M059J (cell line): ENCODE data around the gene C3orf85. TPM values are rescaled to one million over a fixed set of nuclear protein-coding genes. Genes with fewer than 3 reads are reported as not detected.
"Not testable (repeated sequence)": the region's sequence is repeated elsewhere in the genome, so short reads cannot be mapped to it uniquely, and the experiment has no call there.

Experiments used
- DNase-seq: peaks from one replicate; pipeline ENCODE4 v3.0.0-alpha.2; 2012; ENCODE audit warnings: low read depth
- total RNA-seq: library from RNA; depleted of rRNA; stranded (reverse); fragments of >200 nt; shearing (Covaris generic); gene quantifications from 2 replicates; pipeline ENCODE4 v1.2.3, GENCODE V29; 2014; rRNA removed

C3orf85 gene, protein sequence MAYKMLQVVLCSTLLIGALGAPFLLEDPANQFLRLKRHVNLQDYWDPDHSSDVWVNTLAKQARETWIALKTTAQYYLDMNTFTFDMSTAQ
- total RNA-seq = not detected in 2 replicates

DNA sequence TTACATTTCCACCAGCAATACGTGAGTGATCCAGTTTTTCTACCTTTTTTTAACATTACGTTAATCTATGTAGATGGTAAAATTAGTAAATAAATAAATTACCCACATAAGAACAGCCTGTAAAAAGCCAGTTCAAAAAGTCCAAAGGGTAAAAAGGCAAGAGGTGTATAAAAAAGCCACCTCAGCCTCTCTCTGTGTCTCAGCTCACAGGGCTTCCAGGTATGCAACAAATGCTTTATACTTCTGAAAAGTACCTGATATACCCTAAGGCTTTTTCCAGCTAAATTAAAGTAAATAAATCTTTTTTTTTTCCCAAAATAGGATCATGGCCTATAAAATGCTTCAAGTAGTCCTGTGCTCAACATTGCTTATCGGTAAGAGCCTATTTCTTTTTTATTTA, at the start of gene C3orf85:
C3orf85 (plus strand) TSS at position 197 of the 400 bp plus-strand sequence; CDS start at position 326, 129 bp downstream.
- no peak for DNase-seq

DNA sequence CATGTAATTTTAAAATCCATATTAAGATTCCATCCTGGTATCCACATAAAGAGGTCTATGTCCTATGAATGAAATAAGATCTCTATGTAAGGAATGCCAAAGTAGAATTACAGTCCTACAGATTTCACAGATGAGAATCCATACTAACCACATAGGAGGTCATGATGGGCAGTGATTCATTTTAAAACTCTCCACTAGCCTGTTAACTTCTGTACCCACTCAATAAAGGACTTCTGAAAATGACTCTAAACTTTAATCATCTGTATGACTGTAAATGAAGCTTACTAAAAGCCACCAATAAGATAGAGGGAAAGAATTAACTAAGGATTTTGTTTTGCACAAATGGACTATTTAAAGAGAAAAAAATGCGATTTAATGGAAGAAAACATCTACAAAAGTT, 47.3 kb upstream of the C3orf85 start:
- DNase-seq = no peak

DNA sequence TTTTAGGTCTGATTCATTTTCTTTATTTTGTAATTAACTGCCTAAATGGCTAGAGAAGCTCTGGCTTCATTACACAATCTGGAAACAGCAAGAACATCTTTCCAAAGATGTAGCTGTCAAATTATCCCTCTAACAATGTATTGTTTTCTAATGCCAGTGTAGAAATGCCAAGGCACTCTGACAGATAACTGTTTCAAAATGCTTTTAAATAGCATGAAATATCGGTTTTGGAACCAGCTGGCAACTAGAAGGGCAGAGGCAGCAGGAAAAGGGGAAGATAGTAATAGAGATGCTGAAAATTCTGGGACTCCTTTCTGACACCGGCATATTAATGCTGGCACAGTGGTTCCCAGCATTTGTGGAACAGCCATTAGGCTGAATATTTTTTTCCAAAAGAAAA, 44.7 kb upstream of the C3orf85 start:
- DNase-seq = no peak

DNA sequence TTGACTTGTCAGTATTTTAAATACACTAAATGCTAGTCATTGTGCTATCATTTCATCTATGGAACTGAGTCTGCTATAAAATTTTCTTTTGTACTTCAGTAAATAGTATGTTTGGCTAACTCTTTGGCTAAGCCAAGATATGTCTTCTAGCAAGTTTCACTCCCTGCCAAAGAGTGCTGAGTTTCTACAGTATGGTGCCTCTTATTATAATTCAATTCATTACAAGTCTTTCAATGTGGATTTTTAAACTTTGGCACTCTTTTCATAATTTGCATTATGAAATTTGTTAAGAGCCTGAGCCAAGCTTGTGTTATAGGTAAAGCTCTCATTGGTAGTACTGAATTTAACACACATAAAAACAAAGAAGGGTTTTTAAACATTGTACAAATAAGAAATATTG, 43.0 kb upstream of the C3orf85 start:
- DNase-seq = no peak

DNA sequence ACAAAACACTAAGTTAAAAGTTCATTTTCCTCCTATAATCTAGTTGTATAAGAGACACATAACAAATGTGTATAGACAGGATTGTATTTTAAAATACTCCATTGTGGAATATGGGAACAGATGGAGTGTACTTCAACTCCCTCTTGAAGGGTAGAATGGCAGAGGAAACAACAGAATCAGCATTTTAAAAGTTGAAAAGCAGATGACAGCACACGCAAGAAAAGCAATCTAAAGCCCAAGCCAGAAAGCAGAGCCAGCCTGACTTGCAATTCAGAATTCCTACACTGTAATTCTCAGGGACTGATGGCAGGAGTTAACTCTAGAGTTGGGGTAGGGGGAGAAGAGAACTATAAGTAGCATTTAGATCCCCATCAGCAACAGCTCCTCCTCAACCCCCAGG, 41.4 kb upstream of the C3orf85 start:
- DNase-seq = no peak

DNA sequence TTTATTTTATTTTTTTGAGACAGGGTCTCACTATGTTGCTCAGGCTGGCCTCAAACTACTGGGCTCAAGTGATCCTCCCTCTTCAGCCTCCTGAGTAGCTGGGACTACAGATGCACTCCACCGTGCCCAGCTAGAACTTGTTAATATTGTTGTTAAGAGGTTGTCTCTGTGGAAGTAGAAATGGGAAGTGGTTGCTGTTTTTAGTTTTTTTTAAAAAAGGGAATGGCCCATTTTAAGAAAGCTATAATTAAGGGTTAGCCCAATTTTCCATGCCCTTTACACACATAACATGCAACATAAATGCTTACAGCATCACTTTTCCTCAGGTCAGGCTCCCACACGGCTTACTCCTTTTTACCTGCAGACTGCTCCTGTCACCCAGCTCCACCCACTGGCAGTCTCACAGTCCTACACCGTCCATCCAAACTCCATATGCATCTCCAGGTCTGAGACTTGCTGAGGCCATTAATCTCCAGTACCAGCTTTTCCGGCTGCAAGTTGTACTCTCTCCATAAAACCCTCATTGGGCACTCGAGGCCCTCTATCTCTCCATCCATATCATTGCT, 38.4 kb upstream of the C3orf85 start:
- DNase-seq = peak; percentile 27

DNA sequence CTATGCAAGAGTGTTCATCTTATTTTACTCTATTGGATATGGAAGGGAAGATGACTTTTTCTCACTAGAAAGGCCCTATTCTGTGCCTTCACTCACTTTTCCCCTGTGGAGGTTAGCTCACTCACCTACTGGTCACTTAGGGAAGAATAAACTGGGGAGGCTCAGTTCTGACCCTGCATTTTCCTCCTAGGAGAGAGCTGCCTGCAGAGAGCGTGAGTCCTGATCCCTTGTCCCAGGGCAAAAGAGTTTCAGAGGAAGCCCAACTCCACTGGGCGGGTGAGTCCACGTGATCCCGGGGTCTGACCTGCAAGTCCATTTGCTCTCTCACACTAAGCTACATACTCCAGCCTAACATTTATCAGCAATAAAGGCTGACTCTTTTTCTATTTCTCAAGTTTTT, 26.9 kb upstream of the C3orf85 start:
- no peak for DNase-seq

DNA sequence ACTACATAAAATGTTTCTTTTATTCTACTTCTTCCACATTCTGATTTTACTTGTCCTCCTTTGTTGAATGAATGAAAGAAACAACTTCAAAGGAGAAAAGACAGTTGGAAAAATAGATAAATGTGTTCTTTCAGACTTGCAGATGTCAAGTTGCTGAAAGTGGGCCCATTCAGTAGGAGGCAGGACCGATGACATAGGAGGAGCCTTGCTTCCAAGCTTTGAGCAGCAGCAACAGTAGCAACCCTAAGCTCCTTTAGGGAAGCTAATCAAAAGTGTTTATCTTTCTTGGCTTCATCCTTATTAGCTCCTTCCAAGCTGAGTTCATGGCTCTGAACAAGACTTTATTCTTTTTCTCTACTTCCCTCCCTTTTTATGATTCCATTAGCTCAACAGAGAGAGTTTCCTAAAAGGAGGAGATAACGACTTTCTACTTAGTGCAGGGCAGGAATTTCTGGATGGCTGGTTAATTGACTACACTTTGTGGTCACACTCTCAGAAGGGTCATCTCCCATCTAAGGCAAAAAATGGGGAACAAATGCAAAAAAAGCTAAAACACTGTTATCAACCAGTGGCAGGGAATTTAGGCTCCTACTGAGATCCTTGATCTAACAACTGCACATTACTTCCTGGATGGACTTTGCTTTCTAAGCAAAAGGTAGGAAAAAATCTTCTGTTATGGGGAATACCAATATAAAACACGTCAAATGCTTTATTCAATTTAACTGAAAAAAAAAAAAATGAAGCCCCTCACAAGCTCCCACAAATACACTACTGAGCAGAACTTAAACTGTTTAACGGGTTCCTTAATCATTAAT, 23.4 kb upstream of the C3orf85 start:
- no peak for DNase-seq

DNA sequence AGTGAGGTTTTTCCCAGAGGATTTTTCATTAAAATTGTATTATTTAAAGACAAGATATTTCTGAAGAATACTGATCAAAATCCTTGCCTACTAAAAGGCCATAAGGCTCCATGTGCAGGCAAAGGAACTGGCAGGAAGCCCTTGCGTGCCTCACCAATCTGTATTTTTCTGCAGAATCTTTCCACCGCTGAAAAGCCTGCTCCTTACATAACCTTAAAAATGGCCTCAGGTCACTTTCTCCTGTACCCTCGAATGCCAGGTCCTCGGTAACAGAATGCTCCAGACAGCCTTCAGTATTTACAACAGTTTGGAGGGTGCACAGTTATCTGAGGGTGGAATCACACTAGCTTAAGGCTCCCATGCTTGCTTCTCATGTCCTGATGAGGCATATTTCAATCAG, 21.8 kb upstream of the C3orf85 start:
- peak; percentile 18 for DNase-seq

DNA sequence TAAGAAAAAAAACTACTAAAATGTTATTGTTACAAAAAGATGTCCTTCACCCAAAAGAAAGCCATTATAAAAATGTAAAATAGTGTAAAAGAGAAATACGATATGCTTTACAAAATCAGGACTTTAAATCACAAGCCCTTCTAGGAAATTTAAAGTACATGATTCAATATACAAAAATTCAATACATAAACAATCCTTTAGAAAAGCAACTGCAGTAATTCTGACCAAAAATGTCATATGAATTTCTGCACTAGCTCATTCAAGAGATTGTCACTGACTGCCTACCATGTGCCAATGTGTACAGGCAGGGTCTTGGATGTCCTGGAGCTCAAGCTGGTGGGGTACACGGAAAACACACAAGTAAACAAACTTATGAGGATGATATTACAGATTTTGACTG, 21.1 kb upstream of the C3orf85 start:
- DNase-seq = peak; percentile 39

DNA sequence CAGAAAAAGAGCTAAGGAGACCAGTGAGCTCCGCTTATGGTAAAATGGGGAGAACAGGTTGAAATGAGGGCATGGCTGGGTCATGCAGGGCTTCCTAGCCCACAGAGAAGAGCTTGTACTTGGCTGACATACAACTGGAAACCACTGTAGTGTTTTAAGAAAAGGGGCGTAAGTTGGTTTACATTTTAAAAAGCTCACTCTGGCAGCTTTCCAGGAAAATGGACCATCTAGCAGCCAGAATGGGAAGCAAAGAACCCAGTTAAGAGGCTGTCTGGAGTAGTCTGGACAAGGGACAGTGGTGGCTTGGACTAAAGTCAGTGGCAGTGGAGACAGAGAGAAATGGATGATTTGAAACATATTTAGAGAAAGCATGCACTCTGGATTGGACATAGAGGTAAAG, 20.5 kb upstream of the C3orf85 start:
- peak; percentile 34 for DNase-seq

DNA sequence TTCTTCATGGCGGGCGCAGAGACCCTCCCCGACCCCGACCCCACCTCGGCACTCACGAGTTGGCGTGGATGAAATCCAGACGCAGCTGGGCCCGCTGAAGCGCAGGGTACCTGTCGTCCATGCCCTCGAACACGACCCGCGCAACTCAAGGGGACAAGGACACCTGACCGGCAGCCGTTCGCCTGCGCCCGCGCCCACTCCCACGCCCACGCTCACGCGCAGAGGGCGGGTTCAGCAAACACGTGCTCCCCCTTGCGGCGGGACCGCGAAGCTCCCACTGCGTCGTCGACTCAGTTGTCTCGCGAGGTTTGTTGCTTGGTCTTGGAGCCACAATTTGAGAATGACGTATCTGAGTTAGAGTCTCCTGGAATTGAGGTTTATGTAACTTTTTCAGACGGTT, 18.6 kb upstream of the C3orf85 start, which contains the start of gene MORC1:
MORC1 (minus strand) TSS at position 196 of the 400 bp plus-strand sequence; CDS start at position 121, 75 bp downstream.
- DNase-seq = no peak

DNA sequence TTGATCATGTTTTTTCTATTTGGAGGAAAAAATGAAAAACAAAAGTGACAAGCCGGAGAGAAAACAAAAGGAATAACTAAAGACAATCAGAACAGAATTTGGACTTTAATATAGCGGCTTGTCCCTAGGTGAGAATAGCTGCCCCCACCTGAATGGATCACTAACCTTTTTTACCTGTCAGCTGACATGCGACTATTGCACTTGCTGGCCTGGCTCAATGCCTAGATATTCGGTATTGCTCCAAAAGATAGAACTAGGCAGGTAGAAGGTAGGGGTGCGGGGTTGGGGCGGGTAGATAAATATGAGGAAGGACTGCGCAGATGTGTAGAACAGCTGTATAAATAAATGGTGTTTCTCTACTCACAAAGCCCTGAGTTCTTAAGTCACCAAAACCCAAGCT, 17.9 kb upstream of the C3orf85 start:
- no peak for DNase-seq

DNA sequence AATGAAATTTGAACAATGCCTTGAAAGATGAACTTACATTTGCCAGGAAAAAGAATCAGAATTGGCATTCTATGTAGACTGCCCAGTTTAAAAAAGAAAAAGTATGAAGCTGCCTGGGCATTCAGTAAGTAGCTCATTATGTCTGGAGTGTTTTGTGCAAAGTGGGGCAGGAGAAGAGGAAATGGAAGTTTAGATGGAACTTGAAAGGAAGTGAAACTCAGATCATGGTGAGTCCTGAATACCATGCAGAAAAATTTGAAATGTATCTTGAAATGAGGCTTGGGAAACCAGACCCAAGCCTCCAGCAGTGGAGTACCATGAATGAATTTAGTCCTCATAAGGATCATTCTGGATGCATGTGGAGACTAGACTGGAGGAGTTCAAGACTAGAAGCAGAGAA, 13.8 kb upstream of the C3orf85 start:
- no peak for DNase-seq

DNA sequence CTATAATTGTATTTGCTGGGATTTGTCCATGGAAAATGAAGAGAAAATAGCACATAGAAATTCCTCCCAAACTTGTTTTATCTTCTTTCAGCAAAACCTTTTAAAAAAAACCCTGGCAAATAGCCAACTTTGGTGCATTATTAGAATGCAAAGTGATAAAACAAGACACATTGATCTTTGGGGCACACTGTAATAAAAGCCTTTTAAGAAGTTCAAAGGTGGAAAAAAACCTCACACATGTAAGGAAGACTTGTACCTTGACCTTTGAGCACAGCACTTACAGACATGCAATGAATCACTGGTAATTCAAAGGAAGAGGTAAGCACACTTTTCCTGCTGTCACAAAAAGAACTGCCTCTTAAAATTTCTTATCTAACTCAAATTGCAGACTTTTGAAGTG, 10.6 kb upstream of the C3orf85 start:
- DNase-seq = no peak

DNA sequence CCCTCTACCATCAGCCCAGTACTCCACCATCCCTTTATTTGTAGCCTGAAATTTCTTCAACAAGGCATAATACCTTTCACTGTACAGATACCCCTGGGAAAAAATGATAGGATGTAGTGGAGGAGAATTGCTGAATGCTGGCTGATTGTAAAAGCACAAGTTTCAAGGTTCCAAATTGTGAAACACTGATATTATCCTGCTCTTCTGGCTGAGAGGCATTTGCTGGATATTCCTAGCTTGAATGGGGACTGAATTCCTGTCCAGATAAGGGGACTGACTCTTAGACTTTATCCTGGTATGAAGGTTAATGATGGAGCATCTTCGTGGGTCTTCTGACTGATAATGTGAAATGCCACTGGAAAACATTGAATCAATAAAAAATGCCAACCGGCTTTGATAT, 9.0 kb upstream of the C3orf85 start:
- DNase-seq = no peak

DNA sequence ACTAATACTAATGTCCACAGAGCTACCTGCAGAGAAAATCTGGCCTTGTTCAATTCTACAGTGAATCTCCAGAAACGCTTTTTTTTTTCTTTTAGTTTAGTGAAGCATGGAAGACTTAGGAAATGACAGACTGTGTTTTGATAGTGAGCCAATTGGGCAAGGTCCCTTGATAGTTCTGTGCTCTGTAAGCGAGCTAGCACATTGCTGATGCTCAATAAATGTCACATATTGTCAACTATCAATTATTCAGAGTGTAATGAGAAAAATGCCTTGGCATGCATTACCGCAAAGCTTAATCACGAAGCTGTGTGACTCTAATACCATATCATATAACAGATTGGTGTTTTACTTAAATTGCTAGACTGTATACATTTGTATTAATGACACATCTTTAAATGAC, 5.2 kb upstream of the C3orf85 start:
- peak; percentile 59 for DNase-seq

DNA sequence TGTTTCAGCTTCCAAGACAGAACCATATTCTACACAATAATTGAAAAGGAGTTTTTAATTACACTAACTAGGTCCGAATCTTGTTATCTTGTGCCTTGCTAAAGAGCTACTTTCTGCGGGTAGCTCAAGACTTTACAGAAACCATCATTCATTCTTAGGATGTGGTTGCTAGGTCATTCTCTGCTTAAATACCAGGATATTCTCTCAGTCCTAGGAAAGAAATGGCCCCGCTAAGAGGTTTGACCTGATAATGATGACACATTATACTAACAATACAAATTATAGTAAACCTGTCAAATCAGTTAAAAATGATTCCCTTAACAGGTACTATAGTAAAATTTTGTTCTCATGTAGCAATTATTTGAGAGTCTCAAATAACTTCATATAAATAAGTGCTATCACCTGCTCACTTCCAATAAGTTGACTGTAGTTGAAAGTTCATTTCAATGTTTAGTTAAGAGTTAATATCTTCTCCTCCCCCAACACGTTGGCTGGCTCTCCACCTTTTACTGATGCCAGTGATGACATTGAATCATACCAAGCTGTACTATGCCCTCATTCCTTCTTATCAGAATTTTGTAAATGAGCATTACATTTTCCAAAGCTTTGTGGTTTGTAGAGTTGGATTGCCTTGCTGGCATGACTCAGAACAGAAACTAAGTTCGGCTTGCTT, 3.6 kb upstream of the C3orf85 start:
- peak; percentile 81 for DNase-seq

DNA sequence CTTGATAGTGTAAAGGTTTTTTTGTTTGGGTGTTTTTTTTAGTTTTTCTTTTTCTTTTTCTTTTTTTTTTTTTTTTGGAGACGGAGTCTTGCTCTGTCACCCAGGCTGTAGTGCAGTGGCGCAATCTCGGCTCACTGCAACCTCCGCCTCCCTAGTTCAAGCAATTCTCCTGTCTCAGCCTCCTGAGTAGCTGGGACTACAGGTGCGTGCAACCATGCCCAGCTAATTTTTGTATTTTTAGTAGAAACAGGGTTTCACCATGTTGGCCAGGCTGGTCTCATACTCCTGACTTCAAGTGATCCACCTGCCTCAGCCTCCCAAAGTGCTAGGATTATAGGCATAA, 3.1 kb upstream of the C3orf85 start:
- not testable (repeated sequence) for DNase-seq

DNA sequence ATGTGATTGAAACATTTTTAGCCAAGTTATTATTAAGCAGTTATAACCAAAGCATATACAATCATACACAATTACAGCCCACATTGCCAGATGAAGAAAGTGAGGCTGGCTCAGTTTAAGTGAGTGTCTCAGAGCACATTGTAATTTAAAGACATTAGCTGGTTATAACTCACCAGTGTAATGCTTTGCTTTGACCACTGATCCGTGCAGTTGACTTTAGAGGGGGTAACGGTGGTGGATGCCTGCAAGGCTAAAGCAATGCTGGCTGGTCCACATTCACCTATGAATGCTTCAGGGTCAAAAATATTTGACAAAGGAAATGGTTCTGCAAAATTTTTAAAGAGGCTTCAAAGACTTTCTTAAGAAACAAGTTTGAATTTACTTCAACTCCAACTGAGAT, 1.2 kb downstream of the C3orf85 start:
- no peak for DNase-seq

DNA sequence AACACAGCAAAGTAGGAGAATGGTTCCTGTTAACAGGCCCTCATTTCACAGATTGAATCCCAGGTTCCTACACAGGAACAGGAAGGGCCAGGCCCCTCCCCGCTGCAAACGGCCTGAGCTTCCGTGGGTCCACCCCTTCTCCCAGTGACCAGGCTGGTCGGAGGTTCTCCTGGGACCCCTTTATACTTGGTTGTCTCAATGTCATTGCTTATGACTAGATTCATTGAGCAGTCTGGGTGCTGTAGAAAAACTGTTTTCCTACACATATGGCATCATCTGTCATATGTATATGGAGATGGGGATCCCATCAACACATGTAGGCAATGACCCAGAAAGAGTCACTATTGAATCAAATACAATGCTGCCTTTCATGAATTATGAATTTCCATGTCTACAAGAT, 3.8 kb downstream of the C3orf85 start:
- no peak for DNase-seq

DNA sequence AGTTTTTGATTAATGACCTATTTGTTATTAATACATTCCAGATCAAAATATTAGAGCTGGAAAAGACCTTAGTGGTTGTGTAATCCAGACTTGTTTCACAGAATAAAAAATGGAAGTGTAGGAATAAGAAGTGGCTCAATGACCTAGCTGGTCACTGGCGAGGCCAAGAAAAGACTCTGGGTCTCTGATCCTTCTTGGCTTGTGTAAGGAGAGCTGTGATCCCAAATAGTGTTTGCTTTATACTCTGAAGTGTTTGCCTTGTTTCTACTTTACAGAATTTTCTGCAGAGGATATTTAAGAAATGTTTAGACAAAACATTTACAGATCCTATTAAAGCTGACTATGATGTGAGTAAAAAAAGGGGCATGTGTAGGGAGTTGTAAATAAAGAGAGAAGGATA, 7.1 kb downstream of the C3orf85 start:
- no peak for DNase-seq

DNA sequence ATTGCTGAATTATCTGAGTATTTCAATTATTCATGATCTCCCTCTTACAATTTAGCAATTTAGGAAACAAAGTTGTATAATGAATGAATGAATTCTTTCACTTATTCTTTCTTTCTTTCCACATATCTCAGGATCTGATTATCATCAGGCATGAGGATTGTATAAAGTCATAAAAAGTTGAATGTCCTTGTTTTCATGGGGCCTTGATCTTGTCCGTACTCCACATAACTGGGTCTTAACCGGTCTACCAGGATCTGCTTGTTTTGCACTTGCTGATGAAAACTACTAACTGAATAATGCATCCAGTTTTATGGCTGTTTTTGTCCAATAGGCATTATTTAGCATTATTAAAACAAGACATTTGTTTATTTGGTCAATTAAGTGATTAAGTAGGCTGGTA, 12.6 kb downstream of the C3orf85 start:
- no peak for DNase-seq
